GM19438 (cell line): Measurements from ENCODE around the gene MBNL1.
A peak's percentile ranks its signal among the peaks of the same experiment; 100 is the strongest.
"Not testable (repeated sequence)": the region's sequence is repeated elsewhere in the genome, so short reads cannot be mapped to it uniquely, and the experiment has no call there.

ENCODE experiments used
- ATAC-seq: cut with Tn5 transposase; IDR thresholded peaks from one replicate; pipeline ENCODE4 v1.9.1; 2021; ENCODE audit warnings: low read depth; ENCODE audit not compliant: unreplicated experiment

MBNL1 gene

DNA sequence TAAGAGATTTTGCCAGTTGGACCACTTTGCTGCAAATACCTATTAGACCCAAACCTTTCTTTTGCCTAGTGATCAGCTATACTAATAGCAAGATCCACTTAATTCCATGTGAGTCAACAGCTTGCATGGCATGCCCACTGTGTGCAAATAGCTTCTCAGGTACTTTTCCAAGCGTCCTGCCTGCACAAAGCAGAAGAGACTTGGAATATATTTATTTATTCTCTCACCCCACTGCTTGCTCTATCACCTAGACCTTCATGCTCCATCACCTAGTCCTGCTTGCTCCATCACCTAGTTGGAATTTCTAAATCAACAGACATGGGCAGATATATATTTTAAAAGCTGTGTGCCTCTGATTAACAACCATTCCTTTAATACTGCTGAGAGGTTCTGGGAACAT lies 47.6 kb downstream of the MBNL1 start:
- ATAC-seq, result no peak

DNA sequence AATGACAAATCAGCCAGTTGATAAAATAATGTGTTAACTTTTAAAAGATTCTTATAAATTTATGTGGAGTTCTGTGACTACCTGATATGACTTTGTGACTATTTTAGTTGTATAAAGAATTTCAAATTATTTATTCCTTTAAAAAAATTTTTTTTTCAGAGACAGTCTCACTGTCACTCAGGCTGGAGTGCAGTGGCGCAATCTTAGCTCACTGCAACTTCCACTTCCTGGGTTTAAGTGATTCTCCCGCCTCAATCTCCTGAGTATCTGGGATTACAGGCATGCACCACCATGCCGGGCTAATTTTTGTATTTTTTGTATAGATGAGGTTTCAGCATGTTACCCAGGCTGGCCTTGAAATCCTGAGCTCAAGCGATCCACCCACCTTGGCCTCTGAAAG lies 48.5 kb downstream of the MBNL1 start:
- ATAC-seq, result no peak

DNA sequence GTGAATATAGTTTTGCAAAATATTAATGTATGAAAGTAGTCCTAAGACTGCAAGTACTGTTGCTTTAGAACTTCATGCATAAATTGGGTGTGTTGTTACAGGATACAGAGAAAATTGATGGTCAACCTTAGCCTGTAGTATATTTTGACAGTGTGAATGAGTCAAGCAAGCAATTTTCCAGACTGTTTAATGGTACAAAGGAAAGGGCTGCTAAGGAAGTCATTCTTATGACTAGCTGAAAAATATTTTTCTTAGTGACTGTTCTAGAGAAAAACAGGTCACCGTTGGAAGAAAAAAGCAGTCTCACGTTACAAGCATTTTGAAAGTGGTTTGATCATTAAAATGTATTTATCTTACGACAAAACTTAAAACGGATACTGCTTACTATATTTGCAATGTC lies 49.2 kb downstream of the MBNL1 start:
- no peak for ATAC-seq

DNA sequence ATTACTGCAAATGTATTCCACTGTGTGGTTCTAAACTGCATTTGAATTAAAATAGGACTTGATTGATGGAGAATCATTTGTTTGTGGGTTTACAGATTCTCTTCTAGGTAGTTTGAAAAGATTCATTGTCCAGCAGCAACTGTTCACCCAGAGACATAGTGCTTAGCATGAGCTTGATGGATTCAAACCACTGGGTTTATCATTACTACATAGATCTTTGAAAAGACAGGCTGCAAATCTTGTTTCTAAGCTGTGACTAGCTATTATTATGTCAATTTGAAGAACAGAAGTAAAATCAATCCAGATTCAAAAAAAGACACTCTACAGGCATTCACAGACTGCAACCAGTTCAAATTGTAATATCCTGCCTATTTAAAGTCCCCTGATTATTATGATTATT lies 49.8 kb downstream of the MBNL1 start:
- ATAC-seq, result no peak

DNA sequence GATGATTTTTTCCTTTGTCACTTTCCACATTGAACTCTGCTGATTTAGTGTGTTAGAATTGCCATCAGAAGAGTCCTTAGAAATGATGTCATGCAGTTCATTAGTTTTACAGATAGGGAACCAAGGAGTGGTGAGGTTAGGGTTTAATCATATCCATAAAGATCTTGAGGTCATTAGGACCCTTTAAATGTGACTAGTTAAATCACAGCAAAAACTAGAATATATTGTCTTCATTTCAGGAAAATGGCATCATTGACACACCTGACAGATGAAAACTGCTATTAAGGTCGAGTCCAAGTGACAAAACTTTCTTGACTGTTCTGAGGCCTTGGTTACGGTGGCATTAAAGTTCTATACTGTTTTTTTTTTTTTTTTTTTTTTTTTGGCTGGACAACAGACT lies 50.5 kb downstream of the MBNL1 start:
- ATAC-seq, result no peak

DNA sequence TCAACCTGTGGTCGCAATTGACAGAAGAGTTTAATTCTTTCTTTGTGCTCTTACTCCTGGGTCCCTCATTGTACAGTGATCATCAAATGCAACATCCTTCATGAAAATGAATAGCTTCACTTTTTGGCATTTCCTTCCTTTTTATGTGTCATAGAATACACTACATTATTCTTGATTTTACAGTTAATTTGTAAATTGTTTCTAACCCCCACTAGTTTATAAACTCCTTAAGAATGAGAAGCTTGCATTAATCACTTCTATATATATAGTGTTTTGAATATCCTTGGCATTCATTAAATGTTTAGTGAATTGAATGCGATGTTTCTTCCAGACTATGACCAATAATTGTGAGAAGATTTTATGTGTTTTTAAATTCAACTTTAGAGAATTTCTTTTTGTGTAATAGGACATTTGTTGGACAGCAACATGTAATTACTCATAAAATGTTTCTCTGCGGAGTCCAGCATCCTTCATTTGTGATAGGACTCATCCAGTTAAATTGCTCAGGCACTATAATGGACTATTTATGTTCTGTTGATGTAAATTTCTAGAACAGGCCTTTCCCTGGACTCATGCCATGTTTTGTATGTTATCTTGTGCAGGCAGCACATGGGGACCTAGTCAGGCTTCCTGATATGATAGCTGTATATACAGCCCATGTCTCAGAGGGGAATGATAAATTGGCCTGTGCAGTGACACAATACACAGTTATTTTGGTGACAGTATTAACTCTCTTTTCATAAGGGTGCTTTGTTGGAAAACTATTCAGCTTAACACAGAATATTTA lies 51.3 kb downstream of the MBNL1 start:
- no peak for ATAC-seq

DNA sequence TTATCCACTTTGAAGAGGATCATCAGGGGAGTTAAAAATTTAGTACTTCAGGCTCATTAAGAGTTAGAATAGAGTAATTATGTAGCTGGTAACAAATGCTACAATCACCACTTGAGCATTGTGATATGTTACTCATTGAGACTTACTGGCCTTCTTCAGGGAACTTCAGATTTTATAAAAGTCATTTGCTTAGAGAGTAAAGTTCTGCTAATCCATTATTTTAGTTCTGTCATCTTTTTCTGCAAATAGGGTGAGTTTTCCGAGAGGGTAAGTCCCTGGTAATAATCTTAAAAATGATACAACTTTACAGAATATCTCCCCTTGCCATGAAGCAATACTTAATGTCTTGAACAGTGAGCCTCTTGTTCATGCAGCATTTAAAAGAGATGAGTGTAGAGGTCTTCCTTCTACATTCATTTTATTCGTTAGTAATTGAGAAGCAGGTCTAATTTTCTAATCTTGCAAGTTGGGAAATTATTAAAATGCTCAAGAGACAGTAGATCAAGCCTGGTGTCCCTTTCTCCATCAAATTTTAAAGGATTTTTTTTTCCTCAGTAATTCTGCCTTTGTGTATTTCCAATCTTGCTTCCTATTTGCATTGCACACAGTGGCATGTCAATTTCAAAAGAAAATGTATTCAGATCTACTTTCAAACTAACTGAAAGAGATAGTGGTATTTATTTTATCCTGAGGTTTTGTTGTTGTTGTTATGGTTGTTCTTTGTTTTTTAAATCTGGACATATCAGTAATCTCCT lies 52.6 kb downstream of the MBNL1 start:
- ATAC-seq, result no peak

DNA sequence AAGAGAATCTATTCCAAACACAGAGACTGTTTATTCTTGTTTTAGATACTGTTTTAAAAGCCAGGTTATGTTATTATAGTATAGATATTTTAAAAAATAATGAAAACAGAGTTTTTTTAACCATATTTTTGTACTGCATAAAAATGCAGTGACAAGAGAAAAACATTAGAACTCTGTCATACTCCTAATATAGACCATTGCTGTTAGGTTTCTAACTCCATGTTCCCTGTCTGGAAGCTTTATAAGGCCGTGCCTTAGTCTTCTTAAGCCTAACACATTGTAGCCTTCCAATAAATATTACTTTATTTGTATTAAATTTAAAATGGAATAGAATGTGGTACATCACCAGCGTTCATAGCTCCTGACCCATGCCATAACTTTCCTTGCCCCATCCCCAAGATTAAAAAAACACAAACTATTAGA lies 53.2 kb downstream of the MBNL1 start:
- ATAC-seq, result no peak

DNA sequence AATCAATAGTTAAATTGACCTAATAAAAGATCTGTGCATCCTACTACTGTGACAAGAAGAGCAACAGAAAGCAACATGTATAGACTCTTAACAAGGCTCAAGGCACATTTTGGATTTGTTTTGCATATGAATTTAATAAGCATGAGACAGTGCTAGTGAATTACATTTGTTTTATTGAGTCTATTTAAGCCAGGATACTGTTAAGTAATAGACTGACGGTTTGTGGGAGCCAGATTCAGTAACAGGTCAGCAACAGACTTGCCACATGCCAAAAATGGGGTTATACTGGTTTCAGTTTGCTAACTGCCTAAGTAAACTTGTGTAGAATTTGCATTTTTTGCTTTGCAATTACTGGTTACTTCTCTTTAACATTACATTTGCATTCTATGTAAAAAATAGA lies 54.0 kb downstream of the MBNL1 start:
- peak; percentile 49 for ATAC-seq

DNA sequence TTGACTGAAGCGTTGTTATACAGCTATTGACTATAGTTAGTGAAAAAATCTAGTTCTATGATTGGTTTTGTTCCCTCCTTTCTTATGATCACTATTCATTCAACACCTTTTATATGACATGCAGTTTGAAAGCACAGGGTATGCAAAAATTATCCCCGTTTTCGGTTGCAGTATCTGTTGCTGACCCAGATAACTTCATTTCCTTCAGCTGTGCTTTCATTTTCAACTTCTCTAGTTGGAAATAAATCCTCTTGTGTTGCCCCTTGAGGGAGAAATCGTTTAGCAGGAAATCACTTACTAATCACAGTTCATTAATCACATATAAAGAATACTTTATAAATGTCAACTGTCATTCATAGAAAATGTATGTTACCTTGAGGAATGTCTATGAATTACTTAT lies 55.1 kb downstream of the MBNL1 start:
- peak; percentile 58 for ATAC-seq

DNA sequence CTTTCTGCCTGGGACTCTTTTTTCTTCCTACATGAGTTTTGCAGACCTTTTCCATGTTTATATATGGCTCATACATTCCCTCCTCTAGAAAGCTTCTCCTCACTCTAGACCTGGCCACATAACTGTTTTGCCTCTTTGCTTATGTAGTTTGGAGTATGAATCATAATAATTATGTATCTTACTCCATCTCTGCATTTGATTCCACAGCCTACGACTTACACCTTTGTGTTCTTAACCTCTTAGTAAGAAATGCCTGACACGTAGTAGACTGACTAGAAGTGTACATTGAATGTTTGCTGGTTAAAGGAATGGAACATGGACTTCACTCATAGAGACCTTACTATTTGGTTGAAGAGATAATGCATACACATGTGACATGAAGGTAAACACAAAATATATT lies 56.4 kb downstream of the MBNL1 start:
- ATAC-seq, result no peak

DNA sequence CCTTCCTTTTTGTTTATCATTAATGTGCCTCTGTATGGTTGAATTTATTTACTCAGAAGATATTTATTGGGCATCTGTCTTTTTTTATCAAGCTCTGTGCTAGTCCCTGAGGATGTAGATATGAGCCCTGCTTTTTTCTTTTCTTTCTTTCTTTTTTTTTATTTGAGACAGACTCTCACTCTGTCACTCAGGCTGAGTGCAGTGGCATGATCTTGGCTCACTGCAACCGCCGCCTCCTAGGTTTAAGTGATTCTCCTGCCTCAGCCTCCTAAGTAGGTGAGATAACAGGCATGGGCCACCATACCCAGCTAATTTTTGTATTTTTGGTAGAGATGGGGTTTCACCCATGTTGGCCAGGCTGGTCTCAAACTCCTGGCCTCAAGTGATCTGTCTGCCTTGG lies 58.5 kb downstream of the MBNL1 start:
- ATAC-seq, result no peak

DNA sequence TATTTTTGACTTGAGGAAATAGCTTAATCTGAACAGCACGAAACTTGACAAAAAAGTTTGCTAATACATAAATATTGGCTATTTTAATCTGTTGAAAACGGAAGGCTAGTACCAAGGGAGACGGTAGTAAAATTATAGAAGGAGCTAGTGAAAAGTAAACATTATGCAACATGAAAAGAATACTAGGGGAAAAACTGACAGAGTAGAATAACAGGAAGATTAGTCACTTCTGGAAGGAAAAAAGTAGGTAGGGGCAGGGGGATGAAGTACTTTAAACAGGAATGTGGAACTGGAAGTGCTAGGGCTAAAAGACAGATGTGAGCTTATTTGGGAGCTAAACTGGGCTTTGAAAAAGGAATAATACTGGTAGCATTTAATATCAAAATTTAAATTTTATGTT lies 60.1 kb downstream of the MBNL1 start:
- ATAC-seq, result no peak

DNA sequence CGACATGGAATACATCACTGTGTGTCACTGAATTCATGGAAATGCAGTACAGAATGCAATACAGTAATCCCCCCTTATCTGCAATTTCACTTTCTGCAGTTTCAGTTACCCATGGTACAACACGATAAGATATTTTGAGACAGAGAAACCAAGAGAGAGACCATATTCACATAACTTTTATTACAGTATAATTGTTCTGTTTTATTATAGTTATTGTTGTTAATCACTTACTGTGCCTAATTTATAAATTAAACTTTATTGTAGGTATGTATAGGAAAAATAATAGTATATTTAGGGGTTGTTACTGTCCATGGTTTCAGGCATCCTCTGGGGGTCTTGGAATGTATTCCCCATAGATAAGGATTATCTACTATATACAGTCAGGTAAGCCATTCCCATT lies 61.8 kb downstream of the MBNL1 start:
- no peak for ATAC-seq

DNA sequence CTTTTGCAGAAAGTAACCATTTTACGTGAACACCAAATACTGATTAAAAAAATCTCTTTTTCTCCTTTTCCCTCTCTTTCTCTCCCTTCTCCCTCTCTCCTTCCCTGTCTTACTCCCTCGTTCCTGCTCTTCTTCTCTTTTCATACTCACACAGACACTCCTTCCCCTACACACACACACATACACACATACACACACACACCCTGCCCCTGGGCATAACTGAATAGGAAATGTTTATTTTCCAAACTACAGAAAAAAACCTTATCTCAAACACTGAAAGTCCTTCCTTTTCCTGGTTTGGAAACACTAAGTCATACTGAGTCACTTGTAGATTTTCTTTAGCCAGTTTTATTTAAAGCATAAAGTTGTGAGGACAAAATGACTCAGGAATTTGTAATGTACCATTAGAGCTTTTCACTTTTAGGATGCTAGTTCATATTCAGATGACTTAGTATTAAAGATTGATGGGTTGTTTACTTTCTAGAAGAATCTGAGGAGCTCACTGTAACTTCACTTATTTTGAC lies 62.4 kb downstream of the MBNL1 start:
- ATAC-seq, result no peak

DNA sequence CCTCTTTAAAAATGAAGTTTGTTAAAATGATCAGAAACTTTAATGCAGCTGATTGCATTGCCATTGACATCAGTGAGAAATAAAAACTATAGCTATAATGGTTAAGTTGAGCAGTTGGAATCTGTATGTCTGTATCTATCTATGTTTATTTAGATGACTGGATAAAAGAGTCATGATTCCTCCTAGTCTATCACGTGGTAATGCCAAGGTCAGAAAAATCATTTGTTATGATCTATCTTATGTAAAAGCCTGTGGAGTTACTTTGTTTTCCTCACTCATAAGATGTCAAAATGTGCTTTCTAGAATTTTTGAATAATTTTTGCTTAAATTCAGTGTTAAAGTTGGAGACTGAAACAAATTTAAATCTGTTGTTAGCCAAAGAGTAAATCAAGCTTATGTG lies 63.3 kb downstream of the MBNL1 start:
- no peak for ATAC-seq

DNA sequence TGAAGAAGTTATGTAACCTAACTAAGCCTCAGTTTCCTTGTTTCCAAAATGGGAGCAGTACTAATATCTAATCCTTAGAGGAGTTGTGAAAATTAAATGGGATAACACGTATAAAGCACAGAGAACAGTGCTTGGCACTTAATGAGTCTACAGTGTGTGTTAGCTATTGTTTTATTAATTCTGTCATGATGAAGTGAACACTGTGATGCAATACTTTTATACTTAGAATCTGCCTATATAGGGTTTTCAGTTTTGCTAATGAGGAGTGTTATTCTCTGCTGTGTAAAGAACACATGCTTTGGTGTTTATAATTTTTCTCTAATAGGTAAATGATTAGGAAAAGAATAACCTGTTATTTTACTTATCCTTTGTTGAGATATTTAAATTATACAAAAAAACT lies 65.2 kb downstream of the MBNL1 start:
- ATAC-seq, result no peak

DNA sequence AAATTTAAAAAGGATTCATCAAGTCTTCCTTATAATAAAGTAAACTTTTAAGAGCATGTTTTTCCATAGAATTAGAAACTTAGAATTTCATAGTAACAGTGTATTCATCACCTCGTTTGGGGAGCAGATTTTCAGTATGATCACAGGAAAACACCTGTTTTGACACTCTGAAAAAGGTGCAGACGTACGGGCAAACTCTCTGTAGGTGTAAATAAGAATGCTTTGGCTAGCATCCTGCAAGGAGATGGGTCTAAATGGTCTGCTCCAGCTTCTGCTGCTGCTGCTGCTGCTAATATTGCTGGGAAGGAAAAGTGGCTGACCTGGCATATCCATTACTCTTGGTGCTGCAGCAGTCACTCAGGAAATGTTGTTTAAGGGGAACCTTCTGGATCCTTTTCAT lies 66.0 kb downstream of the MBNL1 start:
- ATAC-seq, result no peak

DNA sequence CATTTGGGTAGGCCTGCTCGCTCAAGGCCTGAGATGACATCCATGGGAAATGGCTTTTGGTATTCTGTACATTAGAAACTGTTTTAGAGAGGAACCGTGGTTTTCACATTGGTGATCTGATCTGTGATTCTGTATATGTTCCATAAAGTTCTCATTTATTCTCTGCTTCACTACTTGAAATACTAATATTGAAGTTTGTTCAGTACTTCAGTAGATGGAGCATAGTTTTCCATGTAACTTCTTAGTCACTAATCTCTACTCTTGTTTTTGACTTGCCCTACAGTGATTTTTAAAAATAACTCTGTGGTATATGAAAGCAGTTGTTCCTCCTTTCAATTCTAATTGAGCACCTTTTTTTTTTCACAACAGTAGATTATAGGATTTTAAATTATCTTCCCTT lies 66.5 kb downstream of the MBNL1 start:
- ATAC-seq, result no peak

DNA sequence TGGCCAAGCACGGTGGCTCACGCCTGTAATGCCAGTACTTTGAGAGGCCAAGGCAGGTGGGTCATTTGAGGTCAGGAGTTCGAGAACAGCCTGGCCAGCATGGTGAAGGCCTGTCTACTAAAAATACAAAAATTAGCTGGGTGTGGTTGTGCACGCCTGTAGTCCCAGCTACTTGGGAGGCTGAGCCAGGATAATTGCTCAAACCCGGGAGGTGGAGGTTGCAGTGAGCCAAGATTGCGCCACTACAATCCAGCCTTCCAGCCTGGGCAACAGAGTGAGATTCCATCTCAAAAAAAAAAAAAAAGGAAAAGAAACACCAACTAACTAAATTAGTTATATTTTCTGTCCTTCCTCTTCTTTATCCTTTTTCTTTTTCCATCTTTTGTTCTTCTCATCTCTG lies 68.6 kb downstream of the MBNL1 start:
- ATAC-seq, result not testable (repeated sequence)

DNA sequence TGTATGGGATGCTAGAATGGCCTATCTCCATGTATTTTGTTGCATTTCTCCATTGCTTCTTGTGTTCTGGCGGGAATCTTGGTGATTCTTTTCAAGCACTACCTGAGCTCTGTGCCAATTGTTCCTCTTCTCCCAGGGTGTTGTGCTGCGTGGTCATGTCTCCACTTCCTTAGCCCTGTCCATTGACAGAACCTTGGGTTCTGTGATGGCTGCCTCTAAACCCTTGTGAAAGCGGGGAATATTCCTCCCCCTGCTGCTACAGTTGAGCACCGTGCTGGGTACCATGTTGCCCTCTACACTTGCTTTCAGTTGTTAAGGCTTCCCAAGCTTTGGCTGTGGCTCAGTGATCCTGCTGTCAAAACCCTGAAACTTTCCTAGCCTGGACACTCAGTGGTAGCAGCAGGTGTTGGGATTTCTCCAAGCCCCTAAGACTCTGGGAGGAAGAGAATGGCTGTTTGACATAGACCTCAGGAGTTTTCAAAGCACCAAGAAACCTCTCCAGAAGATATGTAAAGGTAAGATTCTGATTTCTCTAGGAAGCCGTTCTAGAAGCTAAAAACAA lies 69.5 kb downstream of the MBNL1 start:
- no peak for ATAC-seq
